IPS-15b (cell line): Measurements from ENCODE around the gene RNF4.
A peak's percentile ranks its signal among the peaks of the same experiment; 100 is the strongest.
"Not testable (repeated sequence)": the region's sequence is repeated elsewhere in the genome, so short reads cannot be mapped to it uniquely, and the experiment has no call there.

Source experiments
- H3K27me3 ChIP-seq: one replicate; pipeline ENCODE4 v1.6.1; 2013; ENCODE audit warnings: low read length; ENCODE audit not compliant: control insufficient read depth, insufficient read depth
- H3K36me3 ChIP-seq: one replicate; pipeline ENCODE4 v1.6.1; 2013; ENCODE audit warnings: low read length; ENCODE audit not compliant: control insufficient read depth, insufficient read depth
- H3K4me1 ChIP-seq: one replicate; pipeline ENCODE4 v1.6.1; 2013; ENCODE audit warnings: mild to moderate bottlenecking, low read length; ENCODE audit not compliant: control insufficient read depth, insufficient read depth
- H3K4me3 ChIP-seq: one replicate; pipeline ENCODE4 v1.5.1; 2013; ENCODE audit warnings: low read depth, low read length
- H3K9ac ChIP-seq: one replicate; pipeline ENCODE4 v1.6.1; 2013; ENCODE audit warnings: low read depth, mild to moderate bottlenecking, low read length
- H3K9me3 ChIP-seq: one replicate; pipeline ENCODE4 v1.6.1; 2013; ENCODE audit warnings: mild to moderate bottlenecking, low read length; ENCODE audit not compliant: control insufficient read depth, insufficient read depth

The RNF4 gene

DNA sequence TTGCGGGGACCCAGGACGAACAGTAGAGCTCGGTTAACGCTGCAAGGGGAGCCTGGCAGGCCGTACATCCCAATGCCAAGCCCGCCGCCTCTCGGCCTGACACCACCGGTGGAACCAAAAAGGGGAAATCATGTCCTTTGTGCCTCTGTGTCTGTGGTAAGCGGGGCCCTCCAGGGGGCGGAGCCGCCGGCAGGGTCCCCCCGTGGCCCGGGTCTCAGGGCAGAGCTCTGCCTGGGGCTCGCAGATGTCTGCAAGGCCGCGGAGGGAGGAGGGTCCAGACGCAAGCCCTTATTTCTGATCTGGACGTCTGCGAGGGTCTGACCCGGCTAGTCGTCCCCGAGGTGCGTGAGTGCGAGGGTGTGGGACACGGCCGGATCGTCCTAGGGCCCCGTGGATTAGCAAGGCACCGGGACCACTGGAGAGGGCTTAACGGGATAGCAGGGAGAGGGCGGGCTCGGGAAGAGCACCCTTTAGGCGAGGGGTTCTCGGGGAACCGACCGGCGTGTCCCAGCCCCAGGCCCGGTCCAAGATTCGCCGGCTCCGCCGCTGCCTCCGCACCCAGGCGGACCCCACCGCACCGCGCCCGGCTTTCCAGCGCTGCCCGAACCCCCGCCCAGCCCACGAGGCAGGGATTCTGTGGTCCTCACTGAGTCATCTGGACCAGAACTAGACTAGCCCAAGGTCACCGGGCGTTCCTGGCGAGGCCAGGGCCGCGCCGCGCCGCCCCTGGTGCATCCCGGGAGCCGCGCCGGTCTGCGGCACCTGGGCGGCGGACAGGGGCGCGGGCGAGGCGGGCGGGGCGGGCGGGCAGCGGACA is 66.7 kb downstream of the RNF4 start:
- Histone ChIP-seq H3K4me1 (peaks cover 4% of the 10 kb centered on the region), H3K4me3 (peak overlapping the region; percentile 87), H3K9ac (peak overlapping the region; percentile 91), H3K36me3 (no peaks in the 10 kb centered on the region), H3K27me3 (no peaks in the 10 kb centered on the region), H3K9me3 (no peaks in the 10 kb centered on the region)

DNA sequence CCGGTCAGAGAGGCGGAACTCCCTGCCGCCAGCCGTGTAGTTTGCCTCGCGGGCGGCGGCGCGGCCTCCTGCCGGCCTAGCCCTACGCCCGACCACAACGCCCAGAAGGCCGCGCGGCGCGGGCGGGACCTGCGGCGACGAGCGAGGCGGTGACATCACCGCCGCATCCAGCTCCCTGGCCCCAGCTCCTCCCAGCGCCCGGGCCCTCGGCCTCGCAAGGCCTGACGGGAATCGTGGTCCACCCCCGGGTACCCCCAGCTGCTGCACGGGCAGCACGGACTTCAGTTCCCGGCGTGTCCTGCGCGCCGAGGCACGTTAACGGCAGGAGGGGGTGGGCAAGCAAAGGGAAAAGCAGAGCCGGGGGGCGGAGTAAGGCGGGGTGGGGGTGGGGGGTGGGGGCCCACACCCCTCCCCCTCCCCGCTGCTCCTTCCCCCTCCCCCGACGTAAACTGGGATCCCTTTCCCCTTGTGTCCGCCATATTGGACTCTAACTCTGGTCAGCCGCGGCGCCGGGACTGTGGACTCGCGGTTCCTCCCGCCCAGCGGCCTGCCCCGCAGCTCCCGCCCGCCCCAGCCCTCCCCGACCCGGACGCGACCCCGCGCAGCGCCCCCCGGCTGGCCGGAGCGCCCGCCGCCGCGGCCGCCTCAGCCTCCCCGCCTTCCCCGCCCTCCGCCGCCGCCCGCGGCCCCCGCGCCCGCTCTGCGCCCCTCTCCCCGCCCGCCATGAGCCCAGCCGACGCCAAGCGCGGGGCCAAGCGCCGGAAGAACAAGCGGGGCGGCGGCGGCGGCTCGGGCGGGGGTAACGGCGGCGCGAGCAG is 67.5 kb downstream of the RNF4 start, which contains the start of gene FAM193A:
TSS of gene FAM193A (plus strand) at position 455 of the 818 bp plus-strand sequence. CDS start at position 724, 269 bp downstream.
- Histone ChIP-seq H3K4me3 (peak within 1 kb of the TSS; percentile 87), H3K9ac (peak within 1 kb of the TSS; percentile 91), H3K4me1 (peaks cover 4% of the 10 kb centered on the region), H3K9me3 (no peaks in the 10 kb centered on the region), H3K27me3 (no peaks in the 10 kb centered on the region), H3K36me3 (no peaks in the 10 kb centered on the region)

DNA sequence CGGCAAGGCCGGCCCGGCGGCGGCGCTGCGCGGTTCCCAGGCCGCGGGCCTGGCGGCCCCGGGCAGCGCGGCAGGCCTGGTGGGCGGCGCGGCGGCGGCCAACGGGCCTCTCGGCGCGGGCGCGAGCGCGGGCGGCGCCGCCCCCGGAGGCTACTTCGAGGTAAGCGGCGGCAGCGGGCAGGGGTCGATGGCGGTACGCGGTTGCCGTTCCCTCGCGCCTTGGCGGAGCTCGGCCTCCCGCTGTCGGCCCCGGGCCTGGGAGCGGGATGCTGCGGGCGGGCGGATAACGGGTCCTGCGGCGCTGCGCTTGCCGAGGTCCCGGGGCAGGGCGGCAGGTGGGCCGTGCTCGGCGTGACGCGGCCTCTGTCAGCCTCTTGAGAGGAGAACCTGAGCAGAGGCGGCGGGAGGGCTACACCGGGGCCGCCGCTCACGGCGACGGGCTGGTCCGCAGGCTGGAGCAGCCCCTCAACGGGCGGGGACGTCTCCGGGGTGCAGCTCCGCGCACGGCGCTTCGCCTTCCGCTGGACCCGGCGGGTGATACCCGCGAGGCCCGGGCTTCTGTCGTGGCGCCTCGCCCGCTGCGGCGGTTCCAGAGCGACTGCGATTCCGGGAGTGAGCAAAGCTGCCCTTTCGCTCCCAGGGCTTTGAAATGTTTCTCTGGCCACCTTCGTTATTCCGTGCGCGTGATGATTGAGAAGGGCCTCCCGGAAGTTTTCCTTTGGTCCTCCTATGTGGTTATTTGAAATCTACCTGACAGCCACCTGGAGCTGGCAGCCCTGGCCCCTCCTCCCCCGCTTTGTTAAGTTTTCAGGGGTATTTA is 68.3 kb downstream of the RNF4 start:
- H3K4me1 ChIP-seq, result peaks cover 4% of the 10 kb centered on the region
- H3K27me3 ChIP-seq, result no peaks in the 10 kb centered on the region
- no peaks in the 10 kb centered on the region for H3K36me3 ChIP-seq
- H3K9me3 ChIP-seq, result no peaks in the 10 kb centered on the region
- H3K4me3 ChIP-seq, result peak overlapping the region; percentile 79
- H3K9ac ChIP-seq, result peak overlapping the region; percentile 54

DNA sequence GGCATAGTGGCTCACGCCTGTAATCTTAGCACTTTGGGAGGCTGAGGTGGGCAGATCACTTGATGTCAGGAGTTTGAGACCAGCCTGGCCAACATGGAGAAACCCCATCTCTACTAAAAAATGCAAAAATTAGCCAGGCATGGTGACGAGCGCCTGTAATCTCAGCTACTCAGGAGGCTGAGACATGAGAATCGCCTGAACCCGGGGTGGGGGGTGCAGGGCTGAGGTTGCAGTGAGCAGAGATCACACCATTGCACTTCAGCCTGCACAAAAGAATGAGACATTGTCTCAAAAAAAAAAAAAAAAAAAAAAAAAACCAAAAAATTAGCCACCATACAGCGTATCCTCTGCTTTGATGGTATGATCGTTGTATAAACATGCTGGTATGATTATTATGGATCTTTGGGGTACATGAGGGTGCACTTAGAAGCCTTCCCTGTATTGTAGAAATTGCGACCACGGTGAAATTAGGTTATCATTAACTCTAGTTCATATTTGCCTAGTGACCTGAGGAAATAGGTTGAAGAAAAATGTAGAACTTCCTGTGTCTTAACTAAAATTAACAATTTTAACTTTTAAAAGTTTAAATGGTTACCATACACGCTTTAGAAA is 74.8 kb downstream of the RNF4 start:
- H3K27me3 ChIP-seq, H3K4me1 ChIP-seq, H3K9me3 ChIP-seq, H3K36me3 ChIP-seq, H3K4me3 ChIP-seq, H3K9ac ChIP-seq: not testable (repeated sequence)

DNA sequence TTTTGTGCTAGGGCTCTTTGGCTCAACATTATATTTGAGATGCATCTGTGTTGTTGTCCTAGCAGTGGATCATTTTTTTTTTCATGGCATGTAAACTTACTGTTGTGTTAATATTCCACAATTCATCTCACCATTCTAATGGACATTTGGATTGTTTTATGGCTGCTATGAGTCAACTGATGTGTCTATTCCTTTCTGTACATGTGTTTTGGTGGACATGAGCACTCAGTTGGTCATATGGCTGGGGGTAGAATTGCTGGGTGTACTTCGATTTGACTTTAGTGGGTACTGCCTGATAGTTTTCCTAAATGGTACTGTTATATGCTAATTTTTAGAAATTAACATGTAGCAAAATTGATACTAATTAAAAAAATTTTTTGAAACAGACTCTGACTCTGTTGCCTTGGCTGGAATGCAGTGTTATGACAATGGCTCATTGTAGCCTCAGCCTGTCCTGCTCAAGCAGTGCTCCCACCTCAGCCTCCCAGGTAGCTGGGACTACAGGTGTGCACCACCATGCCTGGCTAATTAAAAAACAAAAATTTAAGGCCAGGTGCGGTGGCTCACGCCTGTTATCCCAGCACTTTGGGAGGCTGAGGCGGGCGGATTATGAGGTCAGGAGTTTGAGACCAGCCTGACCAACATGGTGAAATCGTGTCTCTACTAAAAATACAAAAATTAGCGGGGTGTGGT is 76.6 kb downstream of the RNF4 start:
- Histone ChIP-seq H3K27me3 (no peaks in the 10 kb centered on the region), H3K9ac (no peak overlapping the region), H3K36me3 (peaks cover 3% of the 10 kb centered on the region), H3K4me3 (no peak overlapping the region), H3K9me3 (no peaks in the 10 kb centered on the region), H3K4me1 (no peaks in the 10 kb centered on the region)

DNA sequence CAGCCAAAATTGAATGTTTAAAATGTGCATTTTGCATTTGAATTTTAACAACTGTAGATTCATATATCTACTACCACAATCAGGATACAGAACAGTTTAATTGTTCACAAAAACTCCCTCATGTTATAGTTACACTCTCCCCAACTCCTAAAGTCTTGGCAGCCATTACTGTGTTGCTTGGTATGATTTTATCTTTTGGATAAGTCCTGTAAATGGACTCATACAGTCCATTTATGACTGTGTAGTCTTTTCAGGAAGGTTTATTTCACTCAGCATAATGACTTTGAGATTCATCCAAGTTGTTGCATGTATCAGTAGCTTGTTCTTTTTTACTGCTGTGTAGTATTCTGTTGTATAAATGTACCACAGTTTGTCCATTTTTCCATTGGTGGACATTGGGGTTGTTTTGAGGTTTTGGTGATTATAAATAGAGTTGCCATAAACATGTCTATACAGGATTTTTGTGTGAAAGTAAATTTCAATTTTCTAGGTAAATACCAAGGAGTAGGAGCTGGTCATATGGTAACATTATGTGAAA is 77.4 kb downstream of the RNF4 start:
- H3K9me3 ChIP-seq, result no peaks in the 10 kb centered on the region
- H3K9ac ChIP-seq, result no peak overlapping the region
- H3K4me1 ChIP-seq, result no peaks in the 10 kb centered on the region
- no peaks in the 10 kb centered on the region for H3K27me3 ChIP-seq
- peaks cover 3% of the 10 kb centered on the region for H3K36me3 ChIP-seq
- no peak overlapping the region for H3K4me3 ChIP-seq

DNA sequence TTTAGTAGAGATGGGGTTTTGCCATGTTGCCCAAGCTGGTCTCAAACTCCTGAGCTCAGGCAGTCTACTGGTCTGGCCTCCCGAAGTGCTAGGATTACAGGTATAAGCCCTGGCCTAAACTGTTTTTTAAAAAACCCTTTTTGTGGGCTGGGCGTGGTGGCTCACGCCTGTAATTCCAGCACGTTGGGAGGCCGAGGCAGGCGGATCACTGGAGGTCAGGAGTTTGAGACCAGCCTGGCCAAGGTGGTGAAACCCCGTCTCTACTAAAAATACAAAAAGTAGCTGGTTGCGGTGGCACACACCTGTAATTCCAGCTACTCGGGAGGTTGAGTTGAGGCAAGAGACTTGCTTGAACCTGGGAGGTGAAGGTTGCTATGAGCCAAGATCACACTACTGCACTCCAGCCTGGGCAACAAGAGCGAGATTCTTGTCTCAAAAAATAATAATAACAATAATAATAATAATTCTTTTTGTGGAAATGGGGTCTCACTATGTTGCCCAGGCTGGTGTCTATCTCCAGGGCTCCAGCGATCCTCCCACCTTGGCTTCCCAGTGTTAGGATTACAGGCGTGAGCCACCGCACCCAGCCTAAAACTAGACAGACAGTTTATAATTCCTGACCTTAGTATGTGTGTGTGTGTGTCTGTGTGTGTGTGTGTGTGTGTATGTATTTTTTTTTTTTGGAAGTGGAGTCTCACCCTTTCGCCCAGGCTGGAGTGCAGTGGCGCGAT is 78.2 kb downstream of the RNF4 start:
- not testable (repeated sequence) for H3K4me1 ChIP-seq, H3K9ac ChIP-seq, H3K36me3 ChIP-seq, H3K9me3 ChIP-seq, H3K4me3 ChIP-seq, H3K27me3 ChIP-seq

DNA sequence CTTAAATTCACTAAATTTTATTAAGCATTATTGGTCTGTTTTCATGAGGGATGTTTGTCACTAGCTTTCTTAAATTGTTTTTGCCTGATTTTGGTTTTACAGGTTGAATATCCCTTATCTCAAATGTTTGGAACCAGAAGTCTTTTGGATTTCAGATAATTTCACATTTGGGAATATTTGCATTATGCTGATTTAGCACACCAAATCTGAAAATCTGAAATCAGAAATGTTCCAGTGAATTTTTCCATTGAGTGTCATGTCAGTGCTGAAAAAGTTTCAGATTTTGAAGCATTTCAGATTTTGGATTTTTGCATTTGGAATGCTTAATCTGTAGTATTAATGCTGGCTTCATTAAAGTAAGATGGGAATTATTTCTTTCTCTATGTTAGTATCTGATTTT is 82.2 kb downstream of the RNF4 start:
- no peaks in the 10 kb centered on the region for H3K4me1 ChIP-seq
- no peak overlapping the region for H3K9ac ChIP-seq
- no peaks in the 10 kb centered on the region for H3K27me3 ChIP-seq
- H3K4me3 ChIP-seq, result no peak overlapping the region
- no peaks in the 10 kb centered on the region for H3K9me3 ChIP-seq
- H3K36me3 ChIP-seq, result no peaks in the 10 kb centered on the region

DNA sequence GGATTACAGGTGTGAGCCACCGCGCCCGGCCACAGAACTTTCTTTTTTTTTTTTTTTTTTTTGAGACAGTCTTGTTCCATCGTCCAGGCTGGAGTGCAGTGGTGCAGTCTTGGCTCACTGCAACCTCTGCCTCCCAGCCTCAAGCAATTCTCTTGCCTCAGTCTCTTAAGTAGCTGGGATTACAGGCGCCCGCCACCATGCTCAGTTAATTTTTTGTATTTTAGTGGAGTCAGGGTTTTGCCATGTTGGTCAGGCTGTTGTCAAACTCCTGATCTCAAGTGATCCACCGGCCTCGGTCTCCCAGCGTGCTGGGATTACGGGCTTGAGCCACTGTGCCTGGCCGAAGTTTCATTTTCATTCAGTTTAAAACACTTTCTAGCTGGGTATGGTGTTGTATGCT is 83.9 kb downstream of the RNF4 start:
- Histone ChIP-seq H3K9ac (no peak overlapping the region), H3K9me3 (no peaks in the 10 kb centered on the region)

DNA sequence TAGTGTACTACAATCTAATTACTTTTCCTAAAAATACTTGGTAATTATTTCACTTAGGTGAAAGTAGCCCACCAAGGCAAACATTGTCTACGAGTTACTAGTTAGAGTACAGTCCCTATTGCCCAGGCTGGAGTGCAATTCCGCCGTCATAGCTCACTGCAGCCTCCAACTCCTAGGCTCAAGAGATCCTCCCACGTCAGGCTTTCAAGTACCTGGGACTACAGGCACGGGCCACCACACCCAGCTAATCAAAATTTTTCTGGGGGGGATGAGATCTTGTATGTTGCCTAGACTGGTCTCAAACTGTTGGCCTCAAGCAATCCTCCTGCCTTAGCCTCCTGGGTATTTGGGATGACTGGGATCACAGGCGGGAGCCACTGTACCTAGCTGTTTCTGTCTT is 89.4 kb downstream of the RNF4 start:
- Histone ChIP-seq H3K4me3 (no peak overlapping the region), H3K4me1 (no peaks in the 10 kb centered on the region), H3K27me3 (no peaks in the 10 kb centered on the region), H3K36me3 (no peaks in the 10 kb centered on the region), H3K9me3 (no peaks in the 10 kb centered on the region), H3K9ac (no peak overlapping the region)

More for the DNA sequence above, 83.9 kb downstream of the RNF4 start:
- H3K27me3 ChIP-seq, result no peaks in the 10 kb centered on the region
- H3K4me1 ChIP-seq, result no peaks in the 10 kb centered on the region
- H3K4me3 ChIP-seq, result no peak overlapping the region
- no peaks in the 10 kb centered on the region for H3K36me3 ChIP-seq
